ENCODE measurements around the gene ANK2.

The ANK2 gene

DNA sequence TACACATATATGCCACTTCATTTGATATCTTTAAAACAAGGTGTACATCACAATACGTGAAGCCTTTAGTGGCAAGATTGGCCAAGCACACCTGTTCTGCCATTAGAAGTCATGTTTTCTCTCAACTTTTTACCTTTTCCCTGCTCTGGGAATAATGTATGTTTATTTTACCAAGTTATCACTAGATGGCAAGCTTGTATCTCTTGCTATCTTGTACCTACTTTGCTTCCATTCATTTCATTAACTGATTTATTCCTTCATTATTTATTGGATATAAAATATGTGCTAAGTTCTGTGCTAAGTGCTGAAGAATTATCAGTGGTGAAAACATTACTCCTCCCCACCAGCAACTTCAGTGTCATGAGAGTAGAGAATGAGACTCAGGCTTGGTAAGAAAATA is 245.5 kb downstream of the ANK2 start:
- Histone ChIP-seq H3K27me3 (ENCODE audit: insufficient read depth, low read length) (no peaks in the 10 kb centered on the region), H3K4me3 (ENCODE audit: low read length) (no peak overlapping the region; the same call in 1 of the 2 replicates), H3K9me3 (ENCODE audit: insufficient read depth, low read depth, low read length) (no peaks in the 10 kb centered on the region), H3K36me3 (ENCODE audit: insufficient read depth, low read depth, low read length) (peaks cover 28% of the 10 kb centered on the region; the same call in 1 of the 2 replicates), H3K27ac (ENCODE audit: low read length) (no peak overlapping the region), H3K4me1 (ENCODE audit: insufficient read depth, low read length) (peaks cover 41% of the 10 kb centered on the region), H3K9ac (ENCODE audit: low read depth, low read length) (no peak overlapping the region)

GRCh38 chr4:113300471-113300928 is 251.0 kb downstream of the ANK2 start:
- Histone ChIP-seq H3K9me3 (ENCODE audit: insufficient read depth, low read depth, low read length) (no peaks in the 10 kb centered on the region), H3K9ac (ENCODE audit: low read depth, low read length) (no peak overlapping the region), H3K4me1 (ENCODE audit: insufficient read depth, low read length) (peaks cover 6% of the 10 kb centered on the region; the same call in 1 of the 2 replicates), H3K27me3 (ENCODE audit: insufficient read depth, low read length) (no peaks in the 10 kb centered on the region), H3K27ac (ENCODE audit: low read length) (no peak overlapping the region), H3K36me3 (ENCODE audit: insufficient read depth, low read depth, low read length) (peaks cover 15% of the 10 kb centered on the region; the same call in 1 of the 2 replicates), H3K4me3 (ENCODE audit: low read length) (no peak overlapping the region)

GRCh38 chr4:113302051-113302450 is 252.6 kb downstream of the ANK2 start:
- H3K36me3 ChIP-seq (ENCODE audit: insufficient read depth, low read depth, low read length): peaks cover 9% of the 10 kb centered on the region; the same call in 1 of the 2 replicates
- H3K4me3 ChIP-seq (ENCODE audit: low read length): no peak overlapping the region
- H3K4me1 ChIP-seq (ENCODE audit: insufficient read depth, low read length): peaks cover 4% of the 10 kb centered on the region; the same call in 1 of the 2 replicates
- no peak overlapping the region for H3K9ac ChIP-seq (ENCODE audit: low read depth, low read length)
- H3K27ac ChIP-seq (ENCODE audit: low read length): no peak overlapping the region
- H3K27me3 ChIP-seq (ENCODE audit: insufficient read depth, low read length): no peaks in the 10 kb centered on the region
- H3K9me3 ChIP-seq (ENCODE audit: insufficient read depth, low read depth, low read length): no peaks in the 10 kb centered on the region

- H3K27ac ChIP-seq (ENCODE audit: low read length): no peak overlapping the region
- peaks cover 4% of the 10 kb centered on the region; the same call in 1 of the 2 replicates for H3K4me1 ChIP-seq (ENCODE audit: insufficient read depth, low read length)
- H3K36me3 ChIP-seq (ENCODE audit: insufficient read depth, low read depth, low read length): peaks cover 9% of the 10 kb centered on the region; the same call in 1 of the 2 replicates
- H3K4me3 ChIP-seq (ENCODE audit: low read length): no peak overlapping the region
- no peaks in the 10 kb centered on the region for H3K27me3 ChIP-seq (ENCODE audit: insufficient read depth, low read length)
- no peaks in the 10 kb centered on the region for H3K9me3 ChIP-seq (ENCODE audit: insufficient read depth, low read depth, low read length)
- no peak overlapping the region for H3K9ac ChIP-seq (ENCODE audit: low read depth, low read length)
Observed at GRCh38 chr4:113303315-113303714, 253.9 kb downstream of the ANK2 start.

DNA sequence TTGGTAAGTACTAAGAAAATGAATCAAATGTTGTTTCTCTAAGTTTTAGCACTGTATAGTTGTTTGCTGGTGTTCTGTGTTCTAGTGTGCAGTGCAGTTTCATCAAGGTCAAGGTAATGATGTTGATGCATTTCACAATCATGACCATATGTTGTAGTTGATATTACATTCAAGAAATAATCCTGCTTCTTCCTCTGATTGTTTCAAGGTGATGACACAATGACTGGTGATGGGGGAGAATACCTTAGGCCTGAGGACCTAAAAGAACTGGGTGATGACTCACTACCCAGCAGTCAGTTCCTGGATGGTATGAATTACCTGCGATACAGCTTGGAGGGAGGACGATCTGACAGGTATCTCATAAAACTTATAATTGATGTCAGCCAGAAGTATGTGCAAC is 261.6 kb downstream of the ANK2 start:
- H3K9me3 ChIP-seq (ENCODE audit: insufficient read depth, low read depth, low read length): no peaks in the 10 kb centered on the region
- H3K27ac ChIP-seq (ENCODE audit: low read length): no peak overlapping the region
- H3K27me3 ChIP-seq (ENCODE audit: insufficient read depth, low read length): no peaks in the 10 kb centered on the region
- H3K36me3 ChIP-seq (ENCODE audit: insufficient read depth, low read depth, low read length): peaks cover 26% of the 10 kb centered on the region; the same call in 1 of the 2 replicates
- H3K9ac ChIP-seq (ENCODE audit: low read depth, low read length): no peak overlapping the region
- no peak overlapping the region for H3K4me3 ChIP-seq (ENCODE audit: low read length)
- H3K4me1 ChIP-seq (ENCODE audit: insufficient read depth, low read length): peaks cover 3% of the 10 kb centered on the region; the same call in 1 of the 2 replicates

- peaks cover 3% of the 10 kb centered on the region; the same call in 1 of the 2 replicates for H3K4me1 ChIP-seq (ENCODE audit: insufficient read depth, low read length)
- H3K9me3 ChIP-seq (ENCODE audit: insufficient read depth, low read depth, low read length): no peaks in the 10 kb centered on the region
- no peak overlapping the region for H3K27ac ChIP-seq (ENCODE audit: low read length)
- no peak overlapping the region for H3K9ac ChIP-seq (ENCODE audit: low read depth, low read length)
- no peak overlapping the region for H3K4me3 ChIP-seq (ENCODE audit: low read length)
- H3K27me3 ChIP-seq (ENCODE audit: insufficient read depth, low read length): no peaks in the 10 kb centered on the region
- H3K36me3 ChIP-seq (ENCODE audit: insufficient read depth, low read depth, low read length): peaks cover 30% of the 10 kb centered on the region; the same call in 1 of the 2 replicates
Observed at GRCh38 chr4:113312529-113312928, 263.1 kb downstream of the ANK2 start.

GRCh38 chr4:113314426-113314825 is 265.0 kb downstream of the ANK2 start:
- no peak overlapping the region for H3K4me3 ChIP-seq (ENCODE audit: low read length)
- no peak overlapping the region for H3K9ac ChIP-seq (ENCODE audit: low read depth, low read length)
- H3K9me3 ChIP-seq (ENCODE audit: insufficient read depth, low read depth, low read length): no peaks in the 10 kb centered on the region

DNA sequence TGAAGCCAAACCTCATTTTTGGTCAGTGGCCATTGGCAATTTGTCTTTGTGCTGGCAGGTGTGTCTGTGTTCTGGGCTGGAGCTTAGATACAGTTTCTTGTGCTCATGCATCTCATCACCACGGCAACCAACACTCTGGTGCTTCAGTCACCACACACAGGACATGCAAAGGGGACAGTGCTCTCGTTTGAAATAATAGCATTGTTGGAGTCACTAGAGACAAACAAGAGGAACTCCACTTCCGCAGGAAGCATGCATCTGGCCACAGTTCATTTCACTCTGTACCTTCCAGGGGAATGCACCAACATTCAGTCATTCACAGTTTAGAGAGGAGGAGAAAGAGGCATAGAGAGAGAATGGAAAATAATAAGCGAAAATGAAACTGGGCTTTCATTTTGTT is 267.4 kb downstream of the ANK2 start:
- Histone ChIP-seq H3K27ac (ENCODE audit: low read length) (no peak overlapping the region), H3K4me1 (ENCODE audit: insufficient read depth, low read length) (peaks cover 3% of the 10 kb centered on the region; the same call in 1 of the 2 replicates), H3K27me3 (ENCODE audit: insufficient read depth, low read length) (no peaks in the 10 kb centered on the region), H3K9ac (ENCODE audit: low read depth, low read length) (no peak overlapping the region), H3K4me3 (ENCODE audit: low read length) (no peak overlapping the region), H3K9me3 (ENCODE audit: insufficient read depth, low read depth, low read length) (no peaks in the 10 kb centered on the region), H3K36me3 (ENCODE audit: insufficient read depth, low read depth, low read length) (peaks cover 41% of the 10 kb centered on the region)

More at GRCh38 chr4:113314426-113314825, 265.0 kb downstream of the ANK2 start:
- H3K27me3 ChIP-seq (ENCODE audit: insufficient read depth, low read length): no peaks in the 10 kb centered on the region
- no peak overlapping the region for H3K27ac ChIP-seq (ENCODE audit: low read length)
- H3K36me3 ChIP-seq (ENCODE audit: insufficient read depth, low read depth, low read length): peaks cover 42% of the 10 kb centered on the region; the same call in 1 of the 2 replicates
- H3K4me1 ChIP-seq (ENCODE audit: insufficient read depth, low read length): peaks cover 3% of the 10 kb centered on the region; the same call in 1 of the 2 replicates

DNA sequence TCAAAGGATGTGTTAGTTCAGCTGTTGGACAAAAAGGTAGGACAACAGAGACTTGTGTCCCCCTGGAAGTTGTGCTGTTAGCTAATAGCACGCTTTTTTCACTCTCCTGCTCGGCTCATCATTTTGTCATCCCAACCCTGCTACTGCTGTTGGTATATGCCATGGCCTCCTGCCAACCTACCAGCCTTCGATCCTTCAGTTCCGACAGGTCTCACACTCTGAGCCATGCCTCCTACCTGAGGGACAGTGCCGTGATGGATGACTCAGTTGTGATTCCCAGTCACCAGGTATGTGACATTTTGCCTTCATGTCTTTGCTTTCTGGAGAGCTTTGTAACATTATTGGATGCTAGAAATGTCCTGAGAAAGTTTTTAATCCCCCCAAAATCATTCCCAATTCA is 268.1 kb downstream of the ANK2 start:
- H3K9me3 ChIP-seq (ENCODE audit: insufficient read depth, low read depth, low read length): no peaks in the 10 kb centered on the region
- 0 out of 2 replicates have a peak, but pooled peaks cover 3% of the 10 kb centered on the region for H3K4me1 ChIP-seq (ENCODE audit: insufficient read depth, low read length)
- H3K4me3 ChIP-seq (ENCODE audit: low read length): no peak overlapping the region
- H3K27ac ChIP-seq (ENCODE audit: low read length): no peak overlapping the region
- H3K9ac ChIP-seq (ENCODE audit: low read depth, low read length): no peak overlapping the region
- peaks cover 35% of the 10 kb centered on the region for H3K36me3 ChIP-seq (ENCODE audit: insufficient read depth, low read depth, low read length)
- H3K27me3 ChIP-seq (ENCODE audit: insufficient read depth, low read length): no peaks in the 10 kb centered on the region

- no peaks in the 10 kb centered on the region for H3K27me3 ChIP-seq (ENCODE audit: insufficient read depth, low read length)
- H3K36me3 ChIP-seq (ENCODE audit: insufficient read depth, low read depth, low read length): peaks cover 20% of the 10 kb centered on the region
- H3K27ac ChIP-seq (ENCODE audit: low read length): no peak overlapping the region
- 0 out of 2 replicates have a peak, but pooled peaks cover 5% of the 10 kb centered on the region for H3K4me1 ChIP-seq (ENCODE audit: insufficient read depth, low read length)
- H3K9me3 ChIP-seq (ENCODE audit: insufficient read depth, low read depth, low read length): no peaks in the 10 kb centered on the region
- H3K9ac ChIP-seq (ENCODE audit: low read depth, low read length): no peak overlapping the region
- no peak overlapping the region for H3K4me3 ChIP-seq (ENCODE audit: low read length)
Observed at GRCh38 chr4:113322736-113323135, 273.3 kb downstream of the ANK2 start.

DNA sequence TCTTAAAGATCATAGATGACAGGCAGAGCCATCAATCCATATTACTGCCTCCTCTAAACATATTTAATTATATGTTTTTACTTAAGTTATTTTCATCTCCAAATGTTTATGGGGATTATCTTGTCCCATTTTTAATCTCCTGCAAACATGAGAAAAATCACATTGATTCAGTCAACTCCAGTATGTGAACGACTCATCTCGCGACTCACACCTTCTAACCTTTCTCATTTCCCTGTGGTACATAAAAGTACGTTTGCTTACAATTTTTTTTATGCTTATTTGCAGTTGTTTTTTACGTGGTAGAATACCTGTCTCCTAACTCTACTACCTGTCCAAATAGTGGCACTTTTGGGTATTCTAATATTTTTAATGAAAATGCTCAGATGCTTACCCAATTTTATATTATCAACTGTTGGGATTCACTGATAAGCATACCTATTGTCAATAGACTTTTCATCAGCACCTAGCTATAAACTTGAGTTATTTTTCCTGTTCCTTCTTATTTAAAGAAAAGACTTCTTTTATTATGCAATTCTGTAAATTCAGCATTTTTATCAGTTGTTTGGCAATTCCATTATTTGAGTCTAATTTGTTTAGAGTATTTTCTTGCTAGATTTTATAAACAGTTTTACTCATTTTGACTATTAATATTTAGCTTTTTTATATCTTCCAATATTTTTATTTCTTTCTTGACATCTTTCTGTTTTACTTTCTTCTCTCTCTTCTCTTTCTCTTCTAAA is 276.6 kb downstream of the ANK2 start:
- Histone ChIP-seq H3K27ac (ENCODE audit: low read length) (no peak overlapping the region), H3K4me3 (ENCODE audit: low read length) (no peak overlapping the region), H3K36me3 (ENCODE audit: insufficient read depth, low read depth, low read length) (peaks cover 8% of the 10 kb centered on the region; the same call in 1 of the 2 replicates), H3K9me3 (ENCODE audit: insufficient read depth, low read depth, low read length) (no peaks in the 10 kb centered on the region), H3K9ac (ENCODE audit: low read depth, low read length) (no peak overlapping the region), H3K27me3 (ENCODE audit: insufficient read depth, low read length) (no peaks in the 10 kb centered on the region), H3K4me1 (ENCODE audit: insufficient read depth, low read length) (0 out of 2 replicates have a peak, but pooled peaks cover 5% of the 10 kb centered on the region)

GRCh38 chr4:113327494-113327893 is 278.0 kb downstream of the ANK2 start:
- peaks cover 15% of the 10 kb centered on the region for H3K4me1 ChIP-seq (ENCODE audit: insufficient read depth, low read length)
- H3K27ac ChIP-seq (ENCODE audit: low read length): no peak overlapping the region
- no peaks in the 10 kb centered on the region for H3K9me3 ChIP-seq (ENCODE audit: insufficient read depth, low read depth, low read length)
- H3K4me3 ChIP-seq (ENCODE audit: low read length): no peak overlapping the region
- H3K27me3 ChIP-seq (ENCODE audit: insufficient read depth, low read length): no peaks in the 10 kb centered on the region
- no peak overlapping the region for H3K9ac ChIP-seq (ENCODE audit: low read depth, low read length)
- H3K36me3 ChIP-seq (ENCODE audit: insufficient read depth, low read depth, low read length): peaks cover 21% of the 10 kb centered on the region; the same call in 1 of the 2 replicates
